GM12865 (cell line): ENCODE measurements around the gene ZNF22.

Experiments
- DNase-seq: peaks from one replicate; pipeline ENCODE4 v3.0.0; 2010; ENCODE audit warnings: low read depth
- H3K4me3 ChIP-seq: 2 replicates; pipeline ENCODE4 v1.5.1; 2011; ENCODE audit warnings: mild to moderate bottlenecking, low read depth, low read length, control low read depth
- TF ChIP-seq, protein P1 (sequence below): IDR thresholded peaks from 2 replicates; pipeline ENCODE4 v1.5.1; 2011; ENCODE audit warnings: low read length, control low read depth, low read depth, inconsistent platforms; ENCODE audit not compliant: insufficient read depth; ENCODE audit errors: missing control alignments

Gene ZNF22

DNA sequence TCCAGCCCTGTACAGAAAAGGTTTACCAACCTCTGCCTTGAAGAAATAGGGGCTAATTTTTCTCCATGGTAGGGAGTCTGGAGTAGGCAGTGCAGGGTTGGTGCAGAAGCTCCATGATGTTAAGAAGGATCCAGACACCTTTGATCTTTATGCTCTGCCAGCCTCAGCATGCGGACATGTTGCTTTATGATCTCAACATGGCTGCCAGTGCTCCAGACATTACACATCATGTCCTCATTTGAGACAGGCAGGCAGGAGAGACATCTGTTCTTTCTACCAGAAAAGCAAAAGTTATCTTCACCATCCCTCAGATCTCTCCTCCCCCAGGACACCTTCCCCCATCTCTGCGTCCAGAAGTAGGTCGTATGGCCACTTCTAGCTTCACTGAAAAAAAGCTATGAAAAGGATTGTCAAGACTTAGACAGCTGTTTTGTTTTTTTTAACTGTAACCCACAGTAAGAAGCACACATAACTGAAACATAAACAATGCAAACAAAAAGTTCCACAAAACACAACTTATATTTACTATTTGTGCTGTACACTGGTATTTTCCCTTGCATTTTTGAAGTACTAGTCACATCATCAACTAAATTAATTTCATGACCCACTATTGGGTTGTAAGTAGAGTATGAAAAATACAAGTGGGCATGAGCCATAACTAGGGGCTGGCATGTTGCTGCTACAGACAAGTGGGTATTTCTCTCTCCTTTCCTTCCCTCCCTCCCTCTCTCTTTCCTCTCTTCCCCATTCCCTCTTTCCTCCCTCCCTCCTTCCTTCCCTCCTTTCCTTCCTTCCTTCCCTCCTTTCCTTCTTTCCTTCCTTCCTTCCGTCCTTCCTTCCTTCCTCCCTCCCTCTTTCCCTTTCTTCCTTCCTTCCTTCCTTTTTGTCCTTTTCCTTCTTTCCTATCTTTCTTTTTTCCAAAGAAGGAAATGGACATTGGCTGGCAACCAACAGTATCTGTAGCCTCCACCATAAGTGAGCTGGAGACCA, 43.7 kb upstream of the ZNF22 start:
- no peak overlapping the region for H3K4me3 ChIP-seq
- TF ChIP-seq, protein P1, sequence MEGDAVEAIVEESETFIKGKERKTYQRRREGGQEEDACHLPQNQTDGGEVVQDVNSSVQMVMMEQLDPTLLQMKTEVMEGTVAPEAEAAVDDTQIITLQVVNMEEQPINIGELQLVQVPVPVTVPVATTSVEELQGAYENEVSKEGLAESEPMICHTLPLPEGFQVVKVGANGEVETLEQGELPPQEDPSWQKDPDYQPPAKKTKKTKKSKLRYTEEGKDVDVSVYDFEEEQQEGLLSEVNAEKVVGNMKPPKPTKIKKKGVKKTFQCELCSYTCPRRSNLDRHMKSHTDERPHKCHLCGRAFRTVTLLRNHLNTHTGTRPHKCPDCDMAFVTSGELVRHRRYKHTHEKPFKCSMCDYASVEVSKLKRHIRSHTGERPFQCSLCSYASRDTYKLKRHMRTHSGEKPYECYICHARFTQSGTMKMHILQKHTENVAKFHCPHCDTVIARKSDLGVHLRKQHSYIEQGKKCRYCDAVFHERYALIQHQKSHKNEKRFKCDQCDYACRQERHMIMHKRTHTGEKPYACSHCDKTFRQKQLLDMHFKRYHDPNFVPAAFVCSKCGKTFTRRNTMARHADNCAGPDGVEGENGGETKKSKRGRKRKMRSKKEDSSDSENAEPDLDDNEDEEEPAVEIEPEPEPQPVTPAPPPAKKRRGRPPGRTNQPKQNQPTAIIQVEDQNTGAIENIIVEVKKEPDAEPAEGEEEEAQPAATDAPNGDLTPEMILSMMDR, result no peak
- DNase-seq, result no peak

DNA sequence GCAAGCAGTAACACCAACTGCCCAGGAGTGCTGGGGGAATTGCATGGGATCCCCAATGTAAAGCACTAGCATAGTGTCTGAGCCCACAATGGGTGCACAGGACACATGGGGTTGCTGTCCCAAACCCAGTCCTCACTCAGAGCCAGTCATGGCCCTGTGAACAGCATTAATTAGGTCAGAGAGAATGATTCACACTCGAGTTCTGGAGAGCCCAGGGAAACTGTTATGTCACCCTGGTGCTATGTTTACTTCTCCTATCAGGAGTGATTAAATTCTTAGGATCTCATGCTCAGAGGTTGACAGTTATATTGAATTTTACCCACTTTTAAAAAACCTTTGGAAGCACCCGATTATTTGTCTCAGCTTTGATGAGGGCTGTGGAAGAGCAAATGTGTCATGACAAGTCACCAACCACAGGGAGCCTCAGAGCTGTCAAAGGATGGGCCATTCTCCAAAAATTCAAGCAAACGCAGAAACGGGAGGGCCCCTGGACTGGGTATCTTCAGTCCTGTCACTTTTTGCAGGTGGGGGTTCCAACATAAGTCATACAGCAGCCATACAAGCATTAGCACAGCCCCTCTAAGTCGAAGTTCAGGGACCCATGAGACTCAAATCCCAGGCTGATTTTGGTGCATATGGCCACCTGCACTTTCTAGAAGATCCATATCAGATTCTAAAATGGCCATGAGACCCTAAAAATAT, 42.4 kb upstream of the ZNF22 start:
- TF ChIP-seq, protein P1, result no peak
- H3K4me3 ChIP-seq, result peak overlapping the region; percentile 83
- DNase-seq, result no peak

DNA sequence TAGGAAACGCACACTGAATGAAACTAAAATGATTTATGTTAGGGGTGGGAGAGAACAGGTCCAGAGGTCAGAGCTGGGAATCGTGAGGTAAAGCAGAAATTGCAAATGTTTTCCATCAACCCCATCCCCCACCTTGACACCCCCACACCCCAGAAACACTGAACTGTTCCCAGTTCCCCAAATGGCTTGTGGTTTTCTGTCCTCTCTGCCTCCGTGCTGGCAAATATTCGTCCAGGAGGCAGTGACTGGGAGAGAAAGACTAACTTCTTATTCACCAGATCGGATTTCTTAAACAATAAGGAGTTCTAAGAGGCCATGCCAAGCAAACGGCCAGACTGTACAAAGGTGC, 41.9 kb upstream of the ZNF22 start:
- TF ChIP-seq, protein P1, result no peak
- H3K4me3 ChIP-seq, result peak overlapping the region; percentile 83
- no peak for DNase-seq

DNA sequence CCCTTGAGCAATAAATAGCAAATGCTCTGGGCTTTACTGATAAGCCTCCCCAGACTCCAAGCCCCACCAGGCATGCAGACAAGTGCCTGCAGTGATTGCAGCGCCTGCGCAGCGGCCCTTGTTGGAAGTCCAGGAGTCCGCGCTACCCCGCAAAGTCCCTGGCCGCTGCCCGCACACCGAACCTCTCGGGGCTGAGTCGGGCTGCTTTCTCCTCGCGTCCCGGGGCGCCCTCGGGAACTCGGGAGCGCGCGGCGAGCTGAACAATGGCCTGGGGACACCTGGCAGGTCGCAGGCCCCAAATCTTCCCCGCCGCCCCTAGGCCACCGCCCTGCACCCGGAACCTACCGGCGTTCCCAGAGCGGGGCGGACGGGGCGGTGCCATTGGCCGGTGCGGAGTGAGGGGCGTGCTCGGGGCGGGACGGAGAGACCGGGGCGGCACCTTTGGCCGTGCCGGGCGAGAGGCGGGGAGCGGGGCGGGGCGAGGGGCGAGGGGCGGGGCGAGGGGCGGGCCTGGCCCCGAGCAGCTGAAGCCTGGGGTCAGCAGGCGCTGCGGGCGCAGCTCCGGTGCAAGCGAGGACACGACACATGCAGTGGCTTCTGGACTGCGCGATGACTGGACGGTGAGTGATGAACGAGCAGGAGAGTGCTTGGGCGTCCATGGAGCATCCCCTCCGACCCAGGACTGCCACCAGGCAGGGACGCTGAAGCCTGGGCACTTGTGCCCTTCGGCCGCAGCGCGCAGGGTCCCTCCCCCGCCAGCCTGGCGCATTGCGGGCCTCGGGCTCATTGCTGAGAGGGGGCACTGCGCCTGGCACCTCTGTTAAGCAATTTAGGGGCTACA, 41.3 kb upstream of the ZNF22 start, which contains the start of gene RASSF4:
Gene RASSF4 (plus strand): TSS at position 556 of the 841 bp plus-strand sequence. CDS start 10,401 bp downstream, outside the sequence.
- peak; percentile 93 for DNase-seq
- H3K4me3 ChIP-seq, result peak within 1 kb of the TSS; percentile 83

DNA sequence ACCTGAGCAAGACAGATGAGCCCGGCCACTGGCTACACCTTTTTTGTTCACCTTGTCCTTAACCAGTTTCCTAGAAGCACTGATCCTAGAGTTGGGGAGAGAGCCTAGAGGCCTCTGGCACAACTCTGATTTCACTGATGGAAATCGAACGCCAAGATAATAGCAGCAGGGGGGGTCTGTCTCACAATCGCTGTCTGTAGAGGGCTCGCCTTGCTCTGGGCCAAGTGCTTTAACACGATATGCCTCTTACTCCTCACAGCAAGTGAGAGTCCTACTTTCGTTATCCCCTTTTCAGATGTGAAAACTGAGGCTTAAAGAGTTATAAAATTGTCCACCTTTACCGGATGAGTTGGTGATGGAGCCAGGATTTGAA, 40.6 kb upstream of the ZNF22 start:
- no peak for DNase-seq
- H3K4me3 ChIP-seq, result peak overlapping the region; percentile 63
- TF ChIP-seq, protein P1, result no peak

More for the DNA sequence above, 41.3 kb upstream of the ZNF22 start, which contains the start of gene RASSF4:
- TF ChIP-seq, protein P1, result no peak

DNA sequence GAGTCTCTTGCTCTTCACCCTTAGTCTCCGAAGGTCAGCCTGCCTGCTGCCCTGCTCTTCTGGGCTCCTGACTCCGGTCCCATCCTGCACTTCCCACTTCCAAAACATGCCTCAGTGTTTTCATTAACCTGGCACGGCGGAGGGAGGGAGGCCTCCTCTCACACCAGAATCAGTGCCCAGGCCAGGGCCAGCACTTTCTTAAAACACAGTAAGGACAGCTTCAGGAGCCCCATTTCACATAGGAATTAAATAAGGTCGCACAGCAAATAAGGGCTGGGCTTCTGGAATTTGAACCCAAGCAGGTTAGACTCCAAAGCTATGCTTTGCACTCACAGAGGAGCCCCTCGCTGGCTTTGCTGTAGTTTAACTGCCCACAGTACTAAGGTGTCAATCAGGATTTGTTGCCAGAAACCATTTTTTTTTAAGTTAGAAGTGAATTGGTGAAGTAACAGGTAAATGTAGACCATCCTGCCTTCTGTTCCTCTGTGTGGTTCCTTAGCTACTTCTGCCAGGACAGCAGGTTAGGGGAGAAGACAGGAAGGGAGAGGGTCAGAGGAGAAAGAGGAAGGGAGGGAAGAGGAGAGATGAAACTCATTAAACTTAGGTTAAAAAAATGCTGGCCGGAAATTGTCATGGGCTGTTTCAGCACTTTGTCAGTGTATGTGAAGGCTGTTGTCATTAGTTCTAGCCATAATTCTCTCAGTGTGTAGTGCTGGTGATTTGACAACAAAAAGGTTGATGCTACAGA, 40.1 kb upstream of the ZNF22 start:
- no peak for DNase-seq
- H3K4me3 ChIP-seq, result peak overlapping the region; percentile 63
- TF ChIP-seq, protein P1, result no peak
